Measurements from ENCODE around the gene VWA2.

- TF ChIP-seq CTCF (IDR thresholded peaks at IDR 0.05; ENCODE audit: poor library complexity, severe bottlenecking) (no peak), SMC3 (conservative IDR thresholded peaks at IDR 0.05; ENCODE audit: poor library complexity) (no peak), MXI1 (conservative IDR thresholded peaks at IDR 0.05; ENCODE audit: poor library complexity, severe bottlenecking) (no peak), POLR2AphosphoS5 (IDR thresholded peaks at IDR 0.05) (no peak)
These were observed 76.7 kb downstream of the VWA2 start for GRCh38 chr10:114315566-114316420.

All from neural cell (in vitro differentiated cells).